GM12891 (cell line): Measurements from ENCODE around the gene FBXO44.

Experiments used
- POLR2A ChIP-seq: IDR thresholded peaks from 2 replicates; pipeline ENCODE4 v1.6.1; 2011; ENCODE audit warnings: low read depth, low read length, control low read depth
- POLR2AphosphoS5 ChIP-seq: IDR thresholded peaks from 2 replicates; pipeline ENCODE4 v1.6.1; 2011; ENCODE audit warnings: low read depth, low read length, control low read depth
- SPI1 ChIP-seq: IDR thresholded peaks from 2 replicates; pipeline ENCODE4 v1.6.1; 2011; ENCODE audit warnings: low read depth, low read length, control low read depth
- TAF1 ChIP-seq: IDR thresholded peaks from 2 replicates; pipeline ENCODE4 v1.6.1; 2011; ENCODE audit warnings: low read depth, low read length, control low read depth

GRCh38 chr1:11649237-11649623 lies 5.4 kb upstream of the FBXO44 start:
- no peak for TF ChIP-seq POLR2A
- TF ChIP-seq POLR2AphosphoS5: no peak
- no peak for TF ChIP-seq TAF1
- no peak for TF ChIP-seq SPI1
